A549 (cell line): ENCODE measurements around the gene HEATR5B.

Experiments used
- CBX2 ChIP-seq: fragments of 200-600 bp; sonication (generic); IDR thresholded peaks from 2 replicates; pipeline ENCODE4 v1.6.1; 2016; ENCODE audit warnings: low read depth, mild to moderate bottlenecking, borderline replicate concordance
- CHD4 ChIP-seq: fragments of 200-600 bp; sonication (generic); IDR thresholded peaks from 2 replicates; pipeline ENCODE4 v1.6.1; 2016; ENCODE audit warnings: antibody characterized with exemption, mild to moderate bottlenecking, borderline replicate concordance
- CTCF ChIP-seq: fragments of >200 bp; sonication (Bioruptor Twin); formaldehyde crosslinking; IDR thresholded peaks from 3 replicates; pipeline ENCODE4 v1.5.1; 2016
- HDAC2 ChIP-seq: fragments of 200-600 bp; sonication (generic); IDR thresholded peaks from 2 replicates; pipeline ENCODE4 v1.6.1; 2016
- USF2 ChIP-seq: fragments of 450-650 bp; IDR thresholded peaks from 2 replicates; pipeline ENCODE4 v1.6.1; 2014; ENCODE audit warnings: antibody characterized with exemption
- ZFP36 ChIP-seq: fragments of 450-650 bp; IDR thresholded peaks from 2 replicates; pipeline ENCODE4 v1.6.1; 2014; ENCODE audit warnings: borderline replicate concordance; ENCODE audit not compliant: partially characterized antibody

GRCh38 chr2:37132914-37133313 is 48.7 kb upstream of the HEATR5B start:
- TF ChIP-seq ZFP36, result no peak
- TF ChIP-seq CBX2, result no peak
- no peak for TF ChIP-seq CTCF
- no peak for TF ChIP-seq USF2
- TF ChIP-seq HDAC2, result no peak
- no peak for TF ChIP-seq CHD4
